HG03558 (cell line): Measurements from ENCODE around the gene NEU2.

Experiments used
- ATAC-seq: cut with Tn5 transposase; IDR thresholded peaks from one replicate; pipeline ENCODE4 v1.9.1; 2021; ENCODE audit warnings: moderate number of reproducible peaks; ENCODE audit not compliant: unreplicated experiment; ENCODE audit errors: extremely low read depth

Gene NEU2

GRCh38 chr2:233032551-233033320, at the start of gene NEU2:
NEU2 (plus strand) TSS chr2:233032672; CDS start chr2:233032672, 0 bp downstream.
- ATAC-seq: no peak

GRCh38 chr2:232982926-232983668, 49.4 kb upstream of the NEU2 start:
- no peak for ATAC-seq

GRCh38 chr2:232983669-232984140, 48.8 kb upstream of the NEU2 start:
- no peak for ATAC-seq

- no peak for ATAC-seq
Measured at GRCh38 chr2:232984451-232985207, 47.8 kb upstream of the NEU2 start.

GRCh38 chr2:232986155-232986554, 46.3 kb upstream of the NEU2 start:
- ATAC-seq: no peak

GRCh38 chr2:232993231-232993821, 39.1 kb upstream of the NEU2 start:
- ATAC-seq: no peak

- ATAC-seq: no peak
Measured at GRCh38 chr2:232994446-232994845, 38.0 kb upstream of the NEU2 start.

- no peak for ATAC-seq
Measured at GRCh38 chr2:232997749-232998665, 34.5 kb upstream of the NEU2 start.

GRCh38 chr2:232998666-232998985, 33.8 kb upstream of the NEU2 start:
- ATAC-seq: no peak

GRCh38 chr2:232999354-232999753, 33.1 kb upstream of the NEU2 start:
- no peak for ATAC-seq

- no peak for ATAC-seq
Measured at GRCh38 chr2:233000886-233001750, 31.4 kb upstream of the NEU2 start.

GRCh38 chr2:233002829-233003657, 29.4 kb upstream of the NEU2 start:
- no peak for ATAC-seq

- ATAC-seq: no peak
Measured at GRCh38 chr2:233003658-233004555, 28.6 kb upstream of the NEU2 start.

GRCh38 chr2:233005096-233005495, 27.4 kb upstream of the NEU2 start:
- ATAC-seq: no peak

- ATAC-seq: no peak
Measured at GRCh38 chr2:233006648-233007047, 25.8 kb upstream of the NEU2 start.

- no peak for ATAC-seq
Measured at GRCh38 chr2:233007270-233007669, 25.2 kb upstream of the NEU2 start.

GRCh38 chr2:233007739-233008138, 24.7 kb upstream of the NEU2 start:
- ATAC-seq: no peak
